HepG2 (cell line): ENCODE results near the gene CACNA1C. TPM values are rescaled to one million over a fixed set of nuclear protein-coding genes. Genes with fewer than 3 reads are reported as not detected.

Experiments
- FOXJ3 ChIP-seq: sonication (generic); formaldehyde crosslinking; IDR thresholded peaks from 2 replicates; pipeline ENCODE4 v1.4.0; 2020; ENCODE audit warnings: missing genetic modification reagents, mild to moderate bottlenecking, borderline replicate concordance
- HMG20A ChIP-seq: IDR thresholded peaks from 2 replicates; pipeline ENCODE4 v1.6.1; 2016; ENCODE audit warnings: borderline replicate concordance
- MEF2D ChIP-seq: sonication (generic); formaldehyde crosslinking; IDR thresholded peaks from 2 replicates; pipeline ENCODE4 v1.5.1; 2020; ENCODE audit warnings: mild to moderate bottlenecking, missing genetic modification reagents
- RFX1 ChIP-seq: fragments of 450-650 bp; IDR thresholded peaks from 2 replicates; pipeline ENCODE4 v1.6.1; 2017
- SSRP1 ChIP-seq: IDR thresholded peaks from 2 replicates; pipeline ENCODE4 v1.6.1; 2016; ENCODE audit warnings: control low read depth
- ZNF225 ChIP-seq: sonication (generic); formaldehyde crosslinking; IDR thresholded peaks from 2 replicates; pipeline ENCODE4 v1.4.0; 2020; ENCODE audit warnings: mild to moderate bottlenecking, missing genetic modification reagents
- ZNF234 ChIP-seq: sonication (generic); formaldehyde crosslinking; conservative IDR thresholded peaks from 2 replicates; pipeline ENCODE4 v1.5.1; 2020; ENCODE audit warnings: mild to moderate bottlenecking, missing genetic modification reagents
- ZNF501 ChIP-seq: sonication (generic); formaldehyde crosslinking; IDR thresholded peaks from 2 replicates; pipeline ENCODE4 v1.5.1; 2020; ENCODE audit warnings: mild to moderate bottlenecking, moderate library complexity, missing genetic modification reagents
- ZNF674 ChIP-seq: sonication (generic); formaldehyde crosslinking; IDR thresholded peaks from 2 replicates; pipeline ENCODE4 v1.5.0; 2020; ENCODE audit warnings: low read depth, mild to moderate bottlenecking, missing genetic modification reagents
- polyA plus RNA-seq, 8 experiments: library from polyadenylated mRNA; depleted of rRNA in 3 of 8; stranded (reverse) in 7 of 8; unstranded in 1 of 8; fragments of >200 nt; fragmentation: Illumina TruSeq in 4 of 8; extraction: Trizol in 4 of 8; gene quantifications; 2 replicates each; pipeline versions ENCODE4 v1.2.1 to v1.2.3, GENCODE V29; 2011 to 2016; ENCODE audit warnings: low read depth in 4 of 8, missing spikeins in 1 of 8, mixed read lengths in 1 of 8; ENCODE audit not compliant: insufficient read depth in 1 of 8
- total RNA-seq, 5 experiments: library from RNA; depleted of rRNA; stranded (reverse); fragments of >200 nt; fragmentation: Illumina TruSeq; extraction: Trizol; gene quantifications; 2 replicates each; pipeline ENCODE4 v1.2.3, GENCODE V29; 2016; ENCODE audit warnings: low read depth in 1 of 5
- TF ChIP-seq, protein P1 (sequence below): sonication (generic); formaldehyde crosslinking; IDR thresholded peaks from 2 replicates; pipeline ENCODE4 v1.4.0; 2020; ENCODE audit warnings: missing genetic modification reagents; ENCODE audit errors: not compliant biosample characterization
- TF ChIP-seq, protein P2 (sequence below): sonication (generic); formaldehyde crosslinking; IDR thresholded peaks from one replicate; pipeline ENCODE4 v1.5.1; 2020; ENCODE audit warnings: mild to moderate bottlenecking, missing genetic modification reagents; ENCODE audit errors: not compliant biosample characterization
- TF ChIP-seq, protein P3 (sequence below): sonication (generic); formaldehyde crosslinking; IDR thresholded peaks from 2 replicates; pipeline ENCODE4 v1.4.0; 2020; ENCODE audit warnings: missing genetic modification reagents
- TF ChIP-seq, protein P4 (sequence below): IDR thresholded peaks from 2 replicates; pipeline ENCODE4 v1.6.1; 2012; ENCODE audit warnings: low read length, improper control_type of control experiment

CACNA1C gene
- total and polyA plus RNA-seq, 2 of the 13 experiments (the other 11 are each of a cell fraction or from before 2014, with no cell fraction given) = not detected

DNA sequence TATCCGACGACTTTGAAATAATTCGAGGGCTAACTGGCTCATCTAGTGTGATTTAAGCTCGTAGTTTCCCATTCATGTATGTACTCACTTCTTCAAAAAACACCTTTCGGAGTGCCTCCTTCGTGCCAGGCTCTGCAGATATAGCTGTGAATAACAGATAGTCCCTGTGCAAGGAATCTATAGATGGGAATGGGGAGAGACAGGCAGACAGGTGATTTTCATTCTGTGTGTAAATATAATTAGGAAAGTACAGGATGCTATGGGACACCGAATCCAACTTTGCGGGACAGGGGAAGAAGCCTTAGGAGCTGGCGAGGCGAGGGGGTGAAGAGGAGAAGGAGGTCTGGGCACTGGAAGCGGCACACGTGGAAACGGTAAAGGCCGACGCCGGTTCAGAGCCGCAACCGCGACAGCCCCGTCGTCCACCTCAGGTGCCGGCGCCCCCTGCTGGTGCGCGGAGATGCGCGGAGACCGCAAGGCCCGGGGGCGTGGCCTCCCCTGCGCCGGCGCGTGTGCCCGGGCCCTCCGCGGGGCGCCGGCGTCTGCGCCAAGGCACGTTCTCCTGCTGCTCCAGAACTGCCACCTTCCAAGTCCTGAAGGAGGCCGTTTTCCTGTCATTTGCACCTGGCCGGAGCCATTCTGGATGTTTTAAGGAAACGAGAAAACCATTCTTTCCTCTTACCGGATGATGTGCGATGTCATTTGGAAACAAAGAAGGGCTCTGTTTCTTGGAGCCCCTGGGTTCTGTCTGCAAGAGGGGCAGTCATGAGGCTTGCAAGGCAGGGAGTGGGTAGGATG, 18.0 kb upstream of the CACNA1C start (continued):
- TF ChIP-seq, protein P1, sequence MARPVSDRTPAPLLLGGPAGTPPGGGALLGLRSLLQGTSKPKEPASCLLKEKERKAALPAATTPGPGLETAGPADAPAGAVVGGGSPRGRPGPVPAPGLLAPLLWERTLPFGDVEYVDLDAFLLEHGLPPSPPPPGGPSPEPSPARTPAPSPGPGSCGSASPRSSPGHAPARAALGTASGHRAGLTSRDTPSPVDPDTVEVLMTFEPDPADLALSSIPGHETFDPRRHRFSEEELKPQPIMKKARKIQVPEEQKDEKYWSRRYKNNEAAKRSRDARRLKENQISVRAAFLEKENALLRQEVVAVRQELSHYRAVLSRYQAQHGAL (CRISPR knock-in tag) = peak; percentile 29
- TF ChIP-seq RFX1 = no peak
- TF ChIP-seq, protein P2, sequence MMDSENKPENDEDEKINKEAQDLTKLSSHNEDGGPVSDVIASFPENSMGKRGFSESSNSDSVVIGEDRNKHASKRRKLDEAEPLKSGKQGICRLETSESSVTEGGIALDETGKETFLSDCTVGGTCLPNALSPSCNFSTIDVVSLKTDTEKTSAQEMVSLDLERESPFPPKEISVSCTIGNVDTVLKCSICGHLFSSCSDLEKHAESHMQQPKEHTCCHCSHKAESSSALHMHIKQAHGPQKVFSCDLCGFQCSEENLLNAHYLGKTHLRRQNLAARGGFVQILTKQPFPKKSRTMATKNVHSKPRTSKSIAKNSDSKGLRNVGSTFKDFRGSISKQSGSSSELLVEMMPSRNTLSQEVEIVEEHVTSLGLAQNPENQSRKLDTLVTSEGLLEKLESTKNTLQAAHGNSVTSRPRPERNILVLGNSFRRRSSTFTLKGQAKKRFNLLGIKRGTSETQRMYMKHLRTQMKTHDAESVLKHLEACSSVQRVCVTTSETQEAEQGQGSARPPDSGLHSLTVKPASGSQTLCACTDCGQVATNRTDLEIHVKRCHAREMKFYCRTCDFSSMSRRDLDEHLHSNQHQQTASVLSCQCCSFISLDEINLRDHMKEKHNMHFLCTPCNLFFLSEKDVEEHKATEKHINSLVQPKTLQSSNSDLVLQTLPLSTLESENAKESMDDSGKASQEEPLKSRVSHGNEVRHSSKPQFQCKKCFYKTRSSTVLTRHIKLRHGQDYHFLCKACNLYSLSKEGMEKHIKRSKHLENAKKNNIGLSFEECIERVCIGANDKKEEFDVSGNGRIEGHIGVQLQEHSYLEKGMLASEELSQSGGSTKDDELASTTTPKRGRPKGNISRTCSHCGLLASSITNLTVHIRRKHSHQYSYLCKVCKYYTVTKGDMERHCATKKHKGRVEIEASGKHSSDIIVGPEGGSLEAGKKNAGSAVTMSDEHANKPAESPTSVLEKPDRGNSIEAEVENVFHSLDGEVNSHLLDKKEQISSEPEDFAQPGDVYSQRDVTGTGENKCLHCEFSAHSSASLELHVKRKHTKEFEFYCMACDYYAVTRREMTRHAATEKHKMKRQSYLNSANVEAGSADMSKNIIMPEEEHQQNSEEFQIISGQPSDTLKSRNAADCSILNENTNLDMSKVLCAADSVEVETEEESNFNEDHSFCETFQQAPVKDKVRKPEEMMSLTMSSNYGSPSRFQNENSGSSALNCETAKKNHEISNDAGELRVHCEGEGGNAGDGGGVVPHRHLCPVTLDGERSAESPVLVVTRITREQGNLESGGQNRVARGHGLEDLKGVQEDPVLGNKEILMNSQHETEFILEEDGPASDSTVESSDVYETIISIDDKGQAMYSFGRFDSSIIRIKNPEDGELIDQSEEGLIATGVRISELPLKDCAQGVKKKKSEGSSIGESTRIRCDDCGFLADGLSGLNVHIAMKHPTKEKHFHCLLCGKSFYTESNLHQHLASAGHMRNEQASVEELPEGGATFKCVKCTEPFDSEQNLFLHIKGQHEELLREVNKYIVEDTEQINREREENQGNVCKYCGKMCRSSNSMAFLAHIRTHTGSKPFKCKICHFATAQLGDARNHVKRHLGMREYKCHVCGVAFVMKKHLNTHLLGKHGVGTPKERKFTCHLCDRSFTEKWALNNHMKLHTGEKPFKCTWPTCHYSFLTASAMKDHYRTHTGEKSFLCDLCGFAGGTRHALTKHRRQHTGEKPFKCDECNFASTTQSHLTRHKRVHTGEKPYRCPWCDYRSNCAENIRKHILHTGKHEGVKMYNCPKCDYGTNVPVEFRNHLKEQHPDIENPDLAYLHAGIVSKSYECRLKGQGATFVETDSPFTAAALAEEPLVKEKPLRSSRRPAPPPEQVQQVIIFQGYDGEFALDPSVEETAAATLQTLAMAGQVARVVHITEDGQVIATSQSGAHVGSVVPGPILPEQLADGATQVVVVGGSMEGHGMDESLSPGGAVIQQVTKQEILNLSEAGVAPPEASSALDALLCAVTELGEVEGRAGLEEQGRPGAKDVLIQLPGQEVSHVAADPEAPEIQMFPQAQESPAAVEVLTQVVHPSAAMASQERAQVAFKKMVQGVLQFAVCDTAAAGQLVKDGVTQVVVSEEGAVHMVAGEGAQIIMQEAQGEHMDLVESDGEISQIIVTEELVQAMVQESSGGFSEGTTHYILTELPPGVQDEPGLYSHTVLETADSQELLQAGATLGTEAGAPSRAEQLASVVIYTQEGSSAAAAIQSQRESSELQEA (CRISPR knock-in tag) = no peak
- TF ChIP-seq ZNF225 = no peak
- TF ChIP-seq, protein P3, sequence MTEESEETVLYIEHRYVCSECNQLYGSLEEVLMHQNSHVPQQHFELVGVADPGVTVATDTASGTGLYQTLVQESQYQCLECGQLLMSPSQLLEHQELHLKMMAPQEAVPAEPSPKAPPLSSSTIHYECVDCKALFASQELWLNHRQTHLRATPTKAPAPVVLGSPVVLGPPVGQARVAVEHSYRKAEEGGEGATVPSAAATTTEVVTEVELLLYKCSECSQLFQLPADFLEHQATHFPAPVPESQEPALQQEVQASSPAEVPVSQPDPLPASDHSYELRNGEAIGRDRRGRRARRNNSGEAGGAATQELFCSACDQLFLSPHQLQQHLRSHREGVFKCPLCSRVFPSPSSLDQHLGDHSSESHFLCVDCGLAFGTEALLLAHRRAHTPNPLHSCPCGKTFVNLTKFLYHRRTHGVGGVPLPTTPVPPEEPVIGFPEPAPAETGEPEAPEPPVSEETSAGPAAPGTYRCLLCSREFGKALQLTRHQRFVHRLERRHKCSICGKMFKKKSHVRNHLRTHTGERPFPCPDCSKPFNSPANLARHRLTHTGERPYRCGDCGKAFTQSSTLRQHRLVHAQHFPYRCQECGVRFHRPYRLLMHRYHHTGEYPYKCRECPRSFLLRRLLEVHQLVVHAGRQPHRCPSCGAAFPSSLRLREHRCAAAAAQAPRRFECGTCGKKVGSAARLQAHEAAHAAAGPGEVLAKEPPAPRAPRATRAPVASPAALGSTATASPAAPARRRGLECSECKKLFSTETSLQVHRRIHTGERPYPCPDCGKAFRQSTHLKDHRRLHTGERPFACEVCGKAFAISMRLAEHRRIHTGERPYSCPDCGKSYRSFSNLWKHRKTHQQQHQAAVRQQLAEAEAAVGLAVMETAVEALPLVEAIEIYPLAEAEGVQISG = peak; percentile 57; the same call in 1 of the 2 replicates
- TF ChIP-seq ZNF501 (CRISPR knock-in tag) = no peak
- TF ChIP-seq MEF2D (CRISPR knock-in tag) = no peak
- TF ChIP-seq, protein P4, sequence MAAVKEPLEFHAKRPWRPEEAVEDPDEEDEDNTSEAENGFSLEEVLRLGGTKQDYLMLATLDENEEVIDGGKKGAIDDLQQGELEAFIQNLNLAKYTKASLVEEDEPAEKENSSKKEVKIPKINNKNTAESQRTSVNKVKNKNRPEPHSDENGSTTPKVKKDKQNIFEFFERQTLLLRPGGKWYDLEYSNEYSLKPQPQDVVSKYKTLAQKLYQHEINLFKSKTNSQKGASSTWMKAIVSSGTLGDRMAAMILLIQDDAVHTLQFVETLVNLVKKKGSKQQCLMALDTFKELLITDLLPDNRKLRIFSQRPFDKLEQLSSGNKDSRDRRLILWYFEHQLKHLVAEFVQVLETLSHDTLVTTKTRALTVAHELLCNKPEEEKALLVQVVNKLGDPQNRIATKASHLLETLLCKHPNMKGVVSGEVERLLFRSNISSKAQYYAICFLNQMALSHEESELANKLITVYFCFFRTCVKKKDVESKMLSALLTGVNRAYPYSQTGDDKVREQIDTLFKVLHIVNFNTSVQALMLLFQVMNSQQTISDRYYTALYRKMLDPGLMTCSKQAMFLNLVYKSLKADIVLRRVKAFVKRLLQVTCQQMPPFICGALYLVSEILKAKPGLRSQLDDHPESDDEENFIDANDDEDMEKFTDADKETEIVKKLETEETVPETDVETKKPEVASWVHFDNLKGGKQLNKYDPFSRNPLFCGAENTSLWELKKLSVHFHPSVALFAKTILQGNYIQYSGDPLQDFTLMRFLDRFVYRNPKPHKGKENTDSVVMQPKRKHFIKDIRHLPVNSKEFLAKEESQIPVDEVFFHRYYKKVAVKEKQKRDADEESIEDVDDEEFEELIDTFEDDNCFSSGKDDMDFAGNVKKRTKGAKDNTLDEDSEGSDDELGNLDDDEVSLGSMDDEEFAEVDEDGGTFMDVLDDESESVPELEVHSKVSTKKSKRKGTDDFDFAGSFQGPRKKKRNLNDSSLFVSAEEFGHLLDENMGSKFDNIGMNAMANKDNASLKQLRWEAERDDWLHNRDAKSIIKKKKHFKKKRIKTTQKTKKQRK = no peak
- TF ChIP-seq FOXJ3 (CRISPR knock-in tag) = no peak
- TF ChIP-seq SSRP1 (CRISPR knock-in tag) = no peak
- no peak for TF ChIP-seq ZNF234 (CRISPR knock-in tag)
- TF ChIP-seq HMG20A (CRISPR knock-in tag) = no peak
- no peak for TF ChIP-seq ZNF674
